ENCODE results near the gene PTPRD. TPM values are rescaled to one million over a fixed set of nuclear protein-coding genes. Genes with fewer than 3 reads are reported as not detected.

PTPRD gene
- total RNA-seq, 2 experiments from 2014 or later, result 0.03 TPM; not detected in 1

DNA sequence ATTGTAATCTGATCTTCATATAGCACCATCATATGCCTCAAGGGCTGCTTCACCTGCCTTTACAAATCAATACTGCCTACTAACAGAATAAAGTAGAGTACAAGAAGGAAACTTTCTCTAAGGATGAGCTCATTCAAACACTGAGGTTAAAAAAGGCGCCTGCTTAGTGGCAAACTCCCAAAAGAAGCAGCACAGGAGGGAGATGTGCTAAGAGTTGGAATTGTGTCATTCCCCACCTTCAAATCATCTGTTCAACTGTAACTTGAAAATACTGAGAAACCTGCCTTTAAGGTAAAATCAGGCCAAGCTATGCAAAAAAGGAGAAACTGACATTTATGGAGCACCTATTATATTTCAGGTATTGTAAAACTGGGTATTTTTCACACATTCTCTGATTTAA is 560.6 kb downstream of the PTPRD start:
- POLR2A ChIA-PET, result no interaction called here
- Histone ChIP-seq H3K4me2 (ENCODE audit: low read length) (no peak overlapping the region), H3K4me1 (ENCODE audit: insufficient read depth, low read length, poor library complexity, severe bottlenecking) (no peaks in the 10 kb centered on the region), H3K4me3 (ENCODE audit: low read depth, low read length, poor library complexity, severe bottlenecking) (no peak overlapping the region), H3K36me3 (ENCODE audit: insufficient read depth, low read length) (no peaks in the 10 kb centered on the region), H3K9me3 (ENCODE audit: low read length) (no peaks in the 10 kb centered on the region), H3K27ac (ENCODE audit: low read depth, low read length, poor library complexity, severe bottlenecking) (no peak overlapping the region), H3K79me2 (ENCODE audit: insufficient read depth, low read depth, low read length) (no peaks in the 10 kb centered on the region), H4K20me1 (ENCODE audit: insufficient read depth, low read length) (no peaks in the 10 kb centered on the region), H2AFZ (ENCODE audit: low read length) (no peak overlapping the region), H3K9me2 (ENCODE audit: insufficient read depth, low read length) (no peaks in the 10 kb centered on the region)
- CTCF ChIA-PET (ENCODE audit: unreplicated experiment), result no interaction called here
- no TSS peak for BruUV-seq (replicated peaks)
- intact Hi-C loops (cut with micrococcal nuclease; ENCODE audit: unreplicated experiment), result no loop called here
- no peak for DNase-seq (ENCODE audit: low spot score)
- no peak for TF ChIP-seq EZH2phosphoT487 (IDR thresholded peaks at IDR 0.05; ENCODE audit: borderline replicate concordance, low read depth, low read length)
- TF ChIP-seq, protein P1, sequence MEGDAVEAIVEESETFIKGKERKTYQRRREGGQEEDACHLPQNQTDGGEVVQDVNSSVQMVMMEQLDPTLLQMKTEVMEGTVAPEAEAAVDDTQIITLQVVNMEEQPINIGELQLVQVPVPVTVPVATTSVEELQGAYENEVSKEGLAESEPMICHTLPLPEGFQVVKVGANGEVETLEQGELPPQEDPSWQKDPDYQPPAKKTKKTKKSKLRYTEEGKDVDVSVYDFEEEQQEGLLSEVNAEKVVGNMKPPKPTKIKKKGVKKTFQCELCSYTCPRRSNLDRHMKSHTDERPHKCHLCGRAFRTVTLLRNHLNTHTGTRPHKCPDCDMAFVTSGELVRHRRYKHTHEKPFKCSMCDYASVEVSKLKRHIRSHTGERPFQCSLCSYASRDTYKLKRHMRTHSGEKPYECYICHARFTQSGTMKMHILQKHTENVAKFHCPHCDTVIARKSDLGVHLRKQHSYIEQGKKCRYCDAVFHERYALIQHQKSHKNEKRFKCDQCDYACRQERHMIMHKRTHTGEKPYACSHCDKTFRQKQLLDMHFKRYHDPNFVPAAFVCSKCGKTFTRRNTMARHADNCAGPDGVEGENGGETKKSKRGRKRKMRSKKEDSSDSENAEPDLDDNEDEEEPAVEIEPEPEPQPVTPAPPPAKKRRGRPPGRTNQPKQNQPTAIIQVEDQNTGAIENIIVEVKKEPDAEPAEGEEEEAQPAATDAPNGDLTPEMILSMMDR (conservative IDR thresholded peaks at IDR 0.05; ENCODE audit: low read length), result no peak

DNA sequence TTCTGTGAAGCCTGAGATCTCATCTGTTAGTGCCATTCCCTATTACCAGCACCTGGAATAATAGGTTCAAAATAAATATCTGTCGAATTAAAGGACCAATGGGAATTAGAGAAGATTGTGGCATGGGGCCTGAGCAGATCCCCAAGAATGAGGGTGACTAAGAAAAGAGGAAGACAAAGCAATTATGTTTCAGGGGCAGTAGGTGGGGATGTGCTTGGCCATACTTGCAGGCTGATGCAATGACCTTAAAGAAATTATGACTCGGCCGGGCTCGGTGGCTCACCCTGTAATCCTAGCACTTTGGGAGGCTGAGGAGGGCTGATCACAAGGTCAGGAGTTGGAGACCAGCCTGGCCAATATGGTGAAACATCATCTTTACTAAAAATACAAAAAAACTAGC is 562.8 kb downstream of the PTPRD start:
- no peaks in the 10 kb centered on the region for H3K79me2 ChIP-seq (ENCODE audit: insufficient read depth, low read depth, low read length)
- H4K20me1 ChIP-seq (ENCODE audit: insufficient read depth, low read length), result no peaks in the 10 kb centered on the region
- TF ChIP-seq EZH2phosphoT487 (IDR thresholded peaks at IDR 0.05; ENCODE audit: borderline replicate concordance, low read depth, low read length), result no peak
- TF ChIP-seq, protein P1 (conservative IDR thresholded peaks at IDR 0.05; ENCODE audit: low read length), result no peak
- ChIA-PET CTCF (ENCODE audit: unreplicated experiment) (no interaction called here), POLR2A (no interaction called here)
- no peak for DNase-seq (ENCODE audit: low spot score)
- H3K9me3 ChIP-seq (ENCODE audit: low read length), result no peaks in the 10 kb centered on the region
- H3K27ac ChIP-seq (ENCODE audit: low read depth, low read length, poor library complexity, severe bottlenecking), result no peak overlapping the region
- no peaks in the 10 kb centered on the region for H3K4me1 ChIP-seq (ENCODE audit: insufficient read depth, low read length, poor library complexity, severe bottlenecking)
- no peaks in the 10 kb centered on the region for H3K9me2 ChIP-seq (ENCODE audit: insufficient read depth, low read length)
- H2AFZ ChIP-seq (ENCODE audit: low read length), result no peak overlapping the region
- H3K4me2 ChIP-seq (ENCODE audit: low read length), result no peak overlapping the region
- intact Hi-C loops (cut with micrococcal nuclease; ENCODE audit: unreplicated experiment), result no loop called here
- no peaks in the 10 kb centered on the region for H3K36me3 ChIP-seq (ENCODE audit: insufficient read depth, low read length)
- no peak overlapping the region for H3K4me3 ChIP-seq (ENCODE audit: low read depth, low read length, poor library complexity, severe bottlenecking)
- BruUV-seq (replicated peaks), result no TSS peak

DNA sequence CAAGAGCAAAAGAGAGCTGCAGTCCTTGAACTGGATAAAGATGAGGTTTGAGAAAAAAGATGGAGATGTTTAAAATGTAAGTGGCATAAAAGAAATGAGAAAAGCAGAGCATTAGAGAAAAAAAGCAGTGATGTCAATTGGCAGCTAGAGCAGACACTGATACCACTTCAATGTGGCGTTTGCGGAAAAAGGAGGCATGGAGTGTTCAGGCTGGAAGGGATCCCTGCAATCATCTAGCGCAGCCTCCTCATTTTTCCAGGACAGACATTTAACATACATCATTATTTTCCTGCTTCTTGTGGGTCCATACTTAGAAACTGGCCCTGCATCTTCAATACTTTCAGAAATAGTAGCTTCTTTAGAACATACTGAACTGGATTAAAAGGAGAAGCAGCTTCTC is 563.8 kb downstream of the PTPRD start:
- no peaks in the 10 kb centered on the region for H3K4me1 ChIP-seq (ENCODE audit: insufficient read depth, low read length, poor library complexity, severe bottlenecking)
- no peak overlapping the region for H2AFZ ChIP-seq (ENCODE audit: low read length)
- ChIA-PET CTCF (ENCODE audit: unreplicated experiment) (no interaction called here), POLR2A (interaction anchor here (1.2 kb wide), 1 partner anchor 10 kb away, joined by 5 read pairs; no protein-coding TSS in a partner anchor)
- no peaks in the 10 kb centered on the region for H4K20me1 ChIP-seq (ENCODE audit: insufficient read depth, low read length)
- H3K9me3 ChIP-seq (ENCODE audit: low read length), result no peaks in the 10 kb centered on the region
- DNase-seq (ENCODE audit: low spot score), result no peak
- H3K4me3 ChIP-seq (ENCODE audit: low read depth, low read length, poor library complexity, severe bottlenecking), result no peak overlapping the region
- H3K79me2 ChIP-seq (ENCODE audit: insufficient read depth, low read depth, low read length), result no peaks in the 10 kb centered on the region
- H3K9me2 ChIP-seq (ENCODE audit: insufficient read depth, low read length), result no peaks in the 10 kb centered on the region
- H3K27ac ChIP-seq (ENCODE audit: low read depth, low read length, poor library complexity, severe bottlenecking), result no peak overlapping the region
- BruUV-seq (replicated peaks), result no TSS peak
- no peaks in the 10 kb centered on the region for H3K36me3 ChIP-seq (ENCODE audit: insufficient read depth, low read length)
- TF ChIP-seq, protein P1 (conservative IDR thresholded peaks at IDR 0.05; ENCODE audit: low read length), result no peak
- TF ChIP-seq EZH2phosphoT487 (IDR thresholded peaks at IDR 0.05; ENCODE audit: borderline replicate concordance, low read depth, low read length), result no peak
- intact Hi-C loops (cut with micrococcal nuclease; ENCODE audit: unreplicated experiment), result no loop called here
- no peak overlapping the region for H3K4me2 ChIP-seq (ENCODE audit: low read length)

Measured in OCI-LY7 (cell line).